NT2/D1 (cell line): ENCODE results near the gene KDM4E.

ENCODE experiments used
- SUZ12 ChIP-seq: IDR thresholded peaks from 2 replicates; pipeline ENCODE4 v1.6.1; 2011; ENCODE audit not compliant: insufficient read length, insufficient read depth; ENCODE audit errors: extremely low read depth
- YY1 ChIP-seq: IDR thresholded peaks from 2 replicates; pipeline ENCODE4 v1.6.1; 2011; ENCODE audit not compliant: insufficient read length, insufficient read depth

- TF ChIP-seq SUZ12: no peak
- no peak for TF ChIP-seq YY1
Observed at GRCh38 chr11:95067841-95068219, 42.8 kb downstream of the KDM4E start.
